Measurements from ENCODE around the gene EML1.

The EML1 gene

DNA sequence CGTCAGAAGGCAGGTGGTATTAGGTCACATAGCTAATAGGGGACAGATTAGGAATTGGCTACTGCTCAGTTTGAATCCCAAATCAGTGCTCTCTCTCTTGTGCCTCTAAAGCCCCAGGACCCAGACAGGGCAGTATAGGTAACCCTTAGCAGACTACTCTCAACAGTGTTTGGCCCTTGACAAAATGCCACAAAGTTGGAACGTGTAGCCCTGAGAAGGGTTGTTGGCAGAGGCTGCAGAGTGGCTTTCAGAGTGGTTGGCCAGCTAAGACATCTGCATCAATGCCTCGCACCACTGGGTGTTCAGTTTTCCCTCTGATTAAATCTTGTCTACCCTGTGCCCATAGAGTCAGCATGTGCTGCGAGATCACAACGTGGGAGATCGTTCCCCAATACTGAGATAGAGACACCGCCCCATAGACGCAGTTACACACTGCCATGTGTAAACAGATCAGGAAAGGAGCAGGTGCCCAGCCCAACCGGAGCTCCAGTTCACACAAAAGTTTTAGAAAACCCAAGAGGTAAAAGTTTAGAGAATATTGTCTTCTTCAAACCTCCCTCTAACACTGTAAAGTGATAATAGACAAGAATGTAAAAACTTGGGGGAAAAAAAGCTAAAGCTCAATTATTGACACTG lies 48.3 kb downstream of the EML1 start:
- Histone ChIP-seq H3K9ac (no peak overlapping the region), H3K4me2 (no peak overlapping the region), H3K36me3 (no peaks in the 10 kb centered on the region), H3K4me3 (no peak overlapping the region), H4K20me1 (no peaks in the 10 kb centered on the region), H3K27ac (no peak overlapping the region), H3K27me3 (no peaks in the 10 kb centered on the region; a peak in 1 of 22 replicates), H3K4me1 (no peaks in the 10 kb centered on the region), H3K9me3 (replicated peaks in 1 of 11) (peaks cover 2 to 6% (median 4%) of the 10 kb centered on the region in 11 experiments)
- TF ChIP-seq Cebpa-rat (IDR thresholded peaks at IDR 0.05): no peak

DNA sequence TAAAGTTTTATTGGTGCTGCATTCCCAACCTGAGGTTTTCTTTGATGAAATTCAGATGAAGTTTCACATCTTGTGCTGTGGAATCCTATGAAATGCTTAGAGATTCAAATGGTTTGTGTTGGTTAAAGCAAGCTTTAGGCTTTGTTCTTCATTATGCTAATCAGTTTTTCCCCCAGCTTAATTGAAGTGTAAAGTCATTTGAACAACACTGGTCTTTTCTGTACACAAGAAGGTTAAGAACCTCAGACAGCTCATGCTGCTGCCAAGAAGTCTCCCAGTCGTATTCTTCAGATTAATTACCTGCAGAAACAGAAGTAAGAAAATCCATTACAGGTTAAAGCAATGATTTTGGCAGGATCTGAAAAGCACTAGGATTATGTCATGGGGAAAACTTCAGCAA lies 48.9 kb downstream of the EML1 start:
- no peak for TF ChIP-seq Cebpa-rat (IDR thresholded peaks at IDR 0.05)
- Histone ChIP-seq H4K20me1 (no peaks in the 10 kb centered on the region), H3K9ac (no peak overlapping the region), H3K36me3 (no peaks in the 10 kb centered on the region), H3K9me3 (replicated peaks in 1 of 11) (peaks cover 8 to 12% (median 10%) of the 10 kb centered on the region in 11 experiments), H3K27me3 (no peaks in the 10 kb centered on the region; a peak in 1 of 22 replicates), H3K4me1 (no peaks in the 10 kb centered on the region), H3K4me2 (no peak overlapping the region), H3K4me3 (no peak overlapping the region), H3K27ac (no peak overlapping the region)

DNA sequence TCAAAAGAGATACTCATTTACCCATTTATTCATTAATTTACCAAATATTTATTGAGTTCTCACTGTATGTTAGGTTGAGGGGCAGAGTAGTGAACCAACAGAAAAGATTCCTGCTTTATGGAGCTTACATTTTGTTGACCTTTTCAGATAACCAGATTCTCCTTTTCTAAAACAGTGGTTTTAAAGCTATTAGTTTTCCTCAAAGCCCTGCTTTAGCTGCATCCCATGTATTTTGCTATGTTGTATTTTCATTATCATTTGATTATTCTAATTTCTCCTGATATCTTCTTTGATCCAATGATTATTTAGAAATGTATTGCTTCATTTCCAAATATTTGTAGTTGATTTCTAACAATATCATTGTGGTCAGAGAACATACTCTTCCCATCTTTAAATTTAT lies 53.6 kb downstream of the EML1 start:
- no peak for TF ChIP-seq Cebpa-rat (IDR thresholded peaks at IDR 0.05)
- Histone ChIP-seq H3K4me1 (peaks cover 0 to 16% (median 11%) of the 10 kb centered on the region in 10 experiments; a peak in 14 of 20 replicates), H3K9ac (no peak overlapping the region), H3K27ac (no peak overlapping the region), H3K27me3 (no peaks in the 10 kb centered on the region), H3K4me3 (no peak overlapping the region), H3K4me2 (no peak overlapping the region), H3K36me3 (no peaks in the 10 kb centered on the region), H3K9me3 (replicated peaks in 1 of 11) (peaks cover 13 to 22% (median 18%) of the 10 kb centered on the region in 11 experiments), H4K20me1 (no peaks in the 10 kb centered on the region)

DNA sequence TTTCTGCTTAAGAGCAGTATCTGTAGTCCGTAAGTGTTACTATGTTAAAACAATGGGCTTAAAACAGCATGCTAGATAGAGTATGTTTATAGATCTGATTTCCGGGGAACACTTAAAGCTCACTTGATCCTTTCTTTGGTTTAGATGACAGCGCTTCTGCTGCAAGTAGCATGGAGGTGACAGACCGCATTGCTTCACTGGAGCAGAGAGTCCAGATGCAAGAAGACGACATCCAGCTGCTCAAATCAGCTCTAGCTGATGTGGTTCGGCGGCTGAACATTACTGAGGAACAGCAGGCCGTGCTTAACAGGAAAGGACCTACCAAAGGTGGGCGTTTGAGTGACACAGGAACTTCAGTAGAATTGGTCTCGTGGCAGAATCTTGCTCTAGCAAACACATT lies 57.5 kb downstream of the EML1 start:
- no peak overlapping the region for H3K9ac ChIP-seq
- no peaks in the 10 kb centered on the region for H3K36me3 ChIP-seq
- H4K20me1 ChIP-seq: no peaks in the 10 kb centered on the region
- peaks cover 6 to 26% (median 13%) of the 10 kb centered on the region in 10 experiments; a peak in 17 of 20 replicates for H3K4me1 ChIP-seq
- no peaks in the 10 kb centered on the region for H3K27me3 ChIP-seq
- no peak overlapping the region for H3K4me3 ChIP-seq
- TF ChIP-seq Cebpa-rat (IDR thresholded peaks at IDR 0.05): no peak
- H3K27ac ChIP-seq: no peak overlapping the region
- H3K9me3 ChIP-seq (replicated peaks in 1 of 11): peaks cover 13 to 22% (median 18%) of the 10 kb centered on the region in 11 experiments
- H3K4me2 ChIP-seq: peak overlapping the region in 9 of 11 experiments; percentile 14 to 53 (median 24); a peak in 17 of 22 replicates

DNA sequence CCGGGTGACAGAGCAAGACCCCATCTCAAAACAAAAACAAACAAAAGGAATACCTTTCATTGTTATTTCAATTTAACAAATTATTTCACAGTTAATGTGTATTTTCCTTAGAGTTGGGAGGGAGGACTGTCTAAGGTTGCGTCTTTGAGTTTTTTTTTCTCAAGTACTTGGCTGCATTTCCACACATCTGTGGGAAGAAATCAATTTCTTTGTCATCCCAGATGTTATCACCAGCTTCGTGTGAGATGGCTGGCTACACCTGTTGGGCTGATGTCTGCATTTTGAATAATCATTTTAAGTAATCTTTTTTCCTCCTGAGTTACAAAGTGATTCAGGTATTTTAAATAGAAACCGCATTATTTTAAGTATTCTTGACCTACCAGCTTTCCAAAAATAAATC lies 59.4 kb downstream of the EML1 start:
- no peak overlapping the region for H3K27ac ChIP-seq
- H3K36me3 ChIP-seq: no peaks in the 10 kb centered on the region
- no peaks in the 10 kb centered on the region for H3K27me3 ChIP-seq
- peaks cover 6 to 26% (median 13%) of the 10 kb centered on the region in 10 experiments; a peak in 17 of 20 replicates for H3K4me1 ChIP-seq
- no peak overlapping the region for H3K4me3 ChIP-seq
- H3K9me3 ChIP-seq (replicated peaks in 1 of 11): peaks cover 0 to 6% (median 3%) of the 10 kb centered on the region in 11 experiments; a peak in 12 of 22 replicates
- H3K9ac ChIP-seq: no peak overlapping the region
- H4K20me1 ChIP-seq: no peaks in the 10 kb centered on the region
- no peak overlapping the region; a peak in 2 of 22 replicates for H3K4me2 ChIP-seq
- TF ChIP-seq Cebpa-rat (IDR thresholded peaks at IDR 0.05): no peak

DNA sequence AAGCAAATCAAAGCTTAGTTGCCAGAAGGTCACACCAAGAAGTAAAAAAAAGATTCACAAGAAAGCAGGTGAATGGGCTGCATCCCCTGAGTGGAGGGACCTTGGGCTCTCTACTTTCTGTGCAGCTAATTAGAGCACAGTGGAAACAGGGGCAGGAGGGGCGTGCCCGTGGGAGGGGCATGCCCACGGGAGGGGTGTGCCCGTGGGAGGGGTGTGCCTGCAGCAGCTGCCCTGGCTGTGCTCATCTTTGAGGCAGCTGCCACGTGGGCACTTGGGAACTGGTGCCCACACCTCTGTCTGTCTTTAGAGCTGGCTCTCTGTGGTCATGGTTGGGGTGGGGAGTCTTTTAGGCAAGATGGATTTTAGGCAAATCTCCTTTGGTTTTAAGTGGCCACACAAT lies 60.0 kb downstream of the EML1 start:
- Histone ChIP-seq H3K27ac (no peak overlapping the region), H3K9ac (no peak overlapping the region), H3K27me3 (no peaks in the 10 kb centered on the region), H4K20me1 (no peaks in the 10 kb centered on the region), H3K9me3 (replicated peaks in 1 of 11) (peaks cover 0 to under 1% (median 0%) of the 10 kb centered on the region in 11 experiments; a peak in 2 of 22 replicates), H3K4me3 (no peak overlapping the region), H3K4me1 (peaks cover 6 to 26% (median 13%) of the 10 kb centered on the region in 10 experiments; a peak in 17 of 20 replicates), H3K4me2 (peak overlapping the region in 6 of 11 experiments; percentile 3 to 39 (median 17); a peak in 6 of 22 replicates), H3K36me3 (no peaks in the 10 kb centered on the region)
- no peak for TF ChIP-seq Cebpa-rat (IDR thresholded peaks at IDR 0.05)

- no peaks in the 10 kb centered on the region for H4K20me1 ChIP-seq
- no peak overlapping the region for H3K4me3 ChIP-seq
- no peak overlapping the region for H3K4me2 ChIP-seq
- H3K36me3 ChIP-seq: no peaks in the 10 kb centered on the region
- H3K27ac ChIP-seq: no peak overlapping the region
- no peak overlapping the region for H3K9ac ChIP-seq
- TF ChIP-seq Cebpa-rat (IDR thresholded peaks at IDR 0.05): no peak
- H3K27me3 ChIP-seq: no peaks in the 10 kb centered on the region
- peaks cover 6 to 26% (median 13%) of the 10 kb centered on the region in 10 experiments; a peak in 17 of 20 replicates for H3K4me1 ChIP-seq
- H3K9me3 ChIP-seq (replicated peaks in 1 of 11): no peaks in the 10 kb centered on the region
Observed at GRCh38 chr14:99854831-99855230, 61.6 kb downstream of the EML1 start.

DNA sequence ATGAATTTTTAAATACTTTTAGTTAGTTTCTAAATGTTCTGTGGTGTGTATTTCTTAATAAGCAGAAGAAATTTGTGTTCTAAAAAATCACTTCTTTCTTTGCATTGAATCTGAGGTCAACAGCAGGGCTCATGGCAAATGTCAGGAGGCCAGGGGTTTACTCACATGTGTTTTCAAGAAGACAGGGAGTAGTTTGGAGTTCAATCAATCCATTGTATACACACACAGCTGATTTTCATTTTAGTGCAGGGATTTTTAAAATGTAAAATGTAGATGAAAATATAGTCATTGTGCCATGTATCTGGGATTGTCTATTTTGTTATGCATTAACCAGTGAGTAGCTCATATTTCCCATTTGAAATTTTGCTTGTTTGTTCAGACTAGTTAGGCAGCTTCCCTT lies 62.1 kb downstream of the EML1 start:
- Histone ChIP-seq H3K27me3 (no peaks in the 10 kb centered on the region), H3K4me2 (no peak overlapping the region), H4K20me1 (no peaks in the 10 kb centered on the region; a peak in 1 of 22 replicates), H3K9me3 (replicated peaks in 1 of 11) (no peaks in the 10 kb centered on the region), H3K4me3 (no peak overlapping the region), H3K4me1 (peaks cover 6 to 26% (median 14%) of the 10 kb centered on the region in 10 experiments; a peak in 17 of 20 replicates), H3K9ac (no peak overlapping the region), H3K27ac (no peak overlapping the region), H3K36me3 (no peaks in the 10 kb centered on the region)
- TF ChIP-seq Cebpa-rat (IDR thresholded peaks at IDR 0.05): no peak

GRCh38 chr14:99857551-99857950 lies 64.3 kb downstream of the EML1 start:
- Histone ChIP-seq H3K9ac (no peak overlapping the region), H3K4me3 (no peak overlapping the region), H3K27ac (no peak overlapping the region)

DNA sequence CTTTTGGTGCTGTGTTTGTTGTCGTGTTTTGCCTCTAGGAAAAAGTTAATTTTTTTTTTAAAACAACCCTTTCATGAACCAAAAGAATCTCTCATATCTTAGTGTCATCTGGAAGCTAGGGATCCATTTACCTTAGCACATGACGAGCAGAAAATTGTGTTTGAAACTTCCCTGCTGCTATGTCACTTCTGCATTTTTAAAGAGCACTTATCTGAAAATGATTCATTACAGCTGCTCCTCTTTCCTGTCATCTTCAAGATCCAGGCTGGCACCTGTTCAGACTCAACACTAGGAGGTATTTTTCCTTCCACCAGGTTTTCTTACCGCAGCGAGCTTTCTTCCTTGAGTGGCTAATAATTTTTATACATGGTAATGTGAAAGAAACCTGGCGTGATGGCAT lies 67.0 kb downstream of the EML1 start:
- H3K4me1 ChIP-seq: peaks cover 0 to 9% (median 0%) of the 10 kb centered on the region in 10 experiments; a peak in 1 of 20 replicates
- H4K20me1 ChIP-seq: no peaks in the 10 kb centered on the region; a peak in 1 of 22 replicates
- H3K4me2 ChIP-seq: no peak overlapping the region
- no peak overlapping the region for H3K9ac ChIP-seq
- no peaks in the 10 kb centered on the region for H3K27me3 ChIP-seq
- H3K9me3 ChIP-seq (replicated peaks in 1 of 11): no peaks in the 10 kb centered on the region
- no peak overlapping the region for H3K27ac ChIP-seq
- TF ChIP-seq Cebpa-rat (IDR thresholded peaks at IDR 0.05): no peak
- H3K4me3 ChIP-seq: no peak overlapping the region
- no peaks in the 10 kb centered on the region for H3K36me3 ChIP-seq

More at GRCh38 chr14:99857551-99857950, 64.3 kb downstream of the EML1 start:
- Histone ChIP-seq H3K9me3 (replicated peaks in 1 of 11) (no peaks in the 10 kb centered on the region), H3K4me1 (peaks cover 0 to 16% (median 6%) of the 10 kb centered on the region in 10 experiments; a peak in 12 of 20 replicates), H3K4me2 (no peak overlapping the region), H4K20me1 (no peaks in the 10 kb centered on the region; a peak in 1 of 22 replicates), H3K27me3 (no peaks in the 10 kb centered on the region), H3K36me3 (no peaks in the 10 kb centered on the region)
- TF ChIP-seq Cebpa-rat (IDR thresholded peaks at IDR 0.05): no peak
